ENCODE measurements around the gene CAPN5. TPM values are rescaled to one million over a fixed set of nuclear protein-coding genes. Genes with fewer than 3 reads are reported as not detected.

The CAPN5 gene
- total and polyA plus RNA-seq, 2 experiments from 2014 or later = 18.3 to 22.4 TPM

DNA sequence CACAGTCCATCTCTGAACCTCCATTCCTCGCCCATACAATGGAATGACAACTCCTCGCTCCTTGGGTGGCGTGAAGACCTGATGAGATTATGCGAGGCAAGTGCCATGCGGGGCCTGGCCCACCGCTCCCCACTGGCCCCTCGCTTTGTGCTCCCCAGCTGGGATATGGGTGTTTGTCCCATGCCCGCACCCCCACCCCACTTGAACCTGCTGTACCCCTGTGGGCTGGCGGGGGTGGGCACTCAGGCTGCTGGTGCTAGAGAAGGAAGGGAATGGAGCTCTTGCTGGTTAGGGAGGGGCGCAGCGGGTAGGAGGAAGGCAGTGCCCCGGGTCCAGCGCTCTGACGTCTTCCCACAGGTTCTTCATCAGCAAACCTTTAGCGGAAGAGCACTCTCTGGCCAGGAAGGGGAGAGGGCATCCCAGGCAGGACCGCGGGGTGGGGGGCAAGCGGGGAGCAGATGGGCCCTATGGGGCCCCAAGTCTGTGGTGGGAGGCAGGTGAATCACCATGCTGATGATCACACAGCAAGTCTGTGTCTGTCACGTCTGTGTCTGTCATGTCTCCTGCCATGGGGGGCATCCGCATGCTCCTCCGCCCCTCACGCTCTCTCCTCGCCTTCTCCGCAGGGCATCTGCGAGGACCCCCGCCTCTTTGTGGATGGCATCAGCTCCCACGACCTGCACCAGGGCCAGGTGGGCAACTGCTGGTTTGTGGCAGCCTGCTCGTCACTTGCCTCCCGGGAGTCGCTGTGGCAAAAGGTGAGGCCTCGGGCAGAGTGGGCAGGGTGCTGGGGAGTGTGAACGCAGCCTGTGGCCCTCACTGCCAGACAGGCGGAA is 26.5 kb downstream of the CAPN5 start:
- Histone ChIP-seq H3K9ac (no peak overlapping the region), H2AFZ (no peak overlapping the region), H3K9me3 (ENCODE audit: low read depth) (no peaks in the 10 kb centered on the region), H3F3A (ENCODE audit: insufficient read depth) (no peaks in the 10 kb centered on the region), H3K9me2 (ENCODE audit: insufficient read depth) (no peaks in the 10 kb centered on the region), H3K4me2 (ENCODE audit: unreplicated experiment) (no peak overlapping the region), H3K27me3 (replicated peaks; ENCODE audit: insufficient read depth) (no peaks in the 10 kb centered on the region), H3K4me3 (no peak overlapping the region), H4K20me1 (ENCODE audit: insufficient read depth) (no peaks in the 10 kb centered on the region), H3K36me3 (ENCODE audit: low read depth) (no peaks in the 10 kb centered on the region), H3K27ac (no peak overlapping the region), H3K4me1 (ENCODE audit: insufficient read depth) (no peaks in the 10 kb centered on the region), H3K79me2 (ENCODE audit: insufficient read depth) (no peaks in the 10 kb centered on the region)
- TF ChIP-seq EZH2 (IDR thresholded peaks at IDR 0.05; ENCODE audit: insufficient read depth, poor library complexity, severe bottlenecking) (no peak), EZH2phosphoT487 (IDR thresholded peaks at IDR 0.05; ENCODE audit: insufficient read depth, low read depth) (no peak)
- in situ Hi-C loops (cut with MboI) = no loop called here
- DNase-seq = no peak
- 95 to 96% methylated on average over 25 to 33 of the region's 33 CpGs for WGBS, 2 experiments (ENCODE audit: low coverage in 1 of 2, low lambda C conversion rate in 2 of 2, missing lambda C conversion rate in 2 of 2)

DNA sequence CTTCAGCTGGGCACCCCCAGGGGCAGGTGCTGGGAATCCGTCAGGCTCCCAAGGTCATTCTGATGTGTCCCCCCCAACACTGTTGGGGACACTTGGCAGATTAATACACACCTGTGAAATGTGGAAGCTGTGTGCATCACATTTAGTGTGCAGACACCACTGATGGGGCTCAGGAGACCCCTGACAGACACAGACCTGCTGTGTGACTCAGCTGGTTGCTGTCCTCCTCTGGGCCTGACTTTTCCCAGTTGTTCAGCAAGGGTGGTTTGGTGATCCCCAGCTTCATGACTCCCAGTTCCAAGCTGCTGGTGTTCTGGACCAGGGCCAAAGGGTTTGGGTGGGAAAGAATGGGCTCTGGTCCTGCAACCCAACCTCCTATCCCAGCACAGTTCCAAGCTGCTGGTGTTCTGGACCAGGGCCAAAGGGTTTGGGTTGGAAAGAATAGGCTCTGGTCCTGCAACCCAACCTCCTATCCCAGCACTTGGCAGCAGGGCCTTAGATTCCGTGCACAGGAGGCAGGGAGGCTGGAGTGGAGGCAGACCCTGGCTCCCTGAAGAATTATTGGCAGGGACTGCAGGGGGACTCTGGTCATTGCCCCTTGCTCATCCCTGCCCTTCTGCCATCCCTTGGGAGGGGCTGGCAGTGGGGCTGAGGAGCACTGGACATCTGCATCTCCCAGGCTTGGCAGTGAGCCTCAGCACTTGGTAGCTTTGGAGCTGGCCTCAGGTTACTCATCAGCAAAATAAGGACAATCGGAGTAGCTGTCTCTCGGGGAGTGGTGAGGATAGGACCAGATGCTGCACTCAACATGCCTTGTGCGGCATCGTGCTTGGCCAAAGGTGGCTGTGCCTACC is 27.4 kb downstream of the CAPN5 start:
- 82 to 88% methylated on average over 6 of the region's 6 CpGs for WGBS, 2 experiments (ENCODE audit: low coverage in 1 of 2, low lambda C conversion rate in 2 of 2, missing lambda C conversion rate in 2 of 2)
- Histone ChIP-seq H3K4me1 (ENCODE audit: insufficient read depth) (no peaks in the 10 kb centered on the region), H3K27ac (no peak overlapping the region), H2AFZ (no peak overlapping the region), H3K9me2 (ENCODE audit: insufficient read depth) (no peaks in the 10 kb centered on the region), H3F3A (ENCODE audit: insufficient read depth) (no peaks in the 10 kb centered on the region), H3K4me3 (no peak overlapping the region), H4K20me1 (ENCODE audit: insufficient read depth) (no peaks in the 10 kb centered on the region), H3K9me3 (ENCODE audit: low read depth) (no peaks in the 10 kb centered on the region), H3K27me3 (replicated peaks; ENCODE audit: insufficient read depth) (no peaks in the 10 kb centered on the region), H3K36me3 (ENCODE audit: low read depth) (no peaks in the 10 kb centered on the region), H3K79me2 (ENCODE audit: insufficient read depth) (no peaks in the 10 kb centered on the region), H3K4me2 (ENCODE audit: unreplicated experiment) (no peak overlapping the region), H3K9ac (no peak overlapping the region)
- DNase-seq = no peak
- in situ Hi-C loops (cut with MboI) = no loop called here
- TF ChIP-seq EZH2 (IDR thresholded peaks at IDR 0.05; ENCODE audit: insufficient read depth, poor library complexity, severe bottlenecking) (no peak), EZH2phosphoT487 (IDR thresholded peaks at IDR 0.05; ENCODE audit: insufficient read depth, low read depth) (no peak)

DNA sequence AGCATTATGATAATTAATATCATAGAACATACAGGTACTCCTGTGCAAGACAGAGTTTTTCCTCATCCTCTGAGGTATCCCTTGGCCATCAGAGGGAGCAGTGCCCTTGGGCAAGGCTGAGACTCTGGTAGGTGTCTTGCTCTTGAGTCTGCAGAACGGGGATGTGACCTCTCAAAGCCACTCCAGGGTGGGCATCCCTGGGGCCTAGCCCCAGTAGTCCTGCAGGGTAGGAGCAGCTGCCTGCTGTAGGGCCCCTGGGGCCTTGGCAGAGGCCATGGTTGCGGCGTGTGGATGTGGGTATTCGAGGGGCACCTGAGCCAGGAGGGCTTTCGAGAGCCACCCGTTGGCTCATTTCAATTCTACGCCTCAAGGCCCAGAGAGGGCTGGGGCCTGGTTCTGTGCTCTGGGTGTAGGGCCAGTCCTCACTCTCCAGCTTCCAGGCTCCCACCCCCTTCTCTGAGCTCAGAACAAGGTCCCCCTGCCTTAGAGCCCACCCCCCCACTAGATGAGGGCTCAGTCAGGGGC is 28.1 kb downstream of the CAPN5 start:
- WGBS, 2 experiments (ENCODE audit: low coverage in 1 of 2, low lambda C conversion rate in 2 of 2, missing lambda C conversion rate in 2 of 2) = 95 to 100% methylated on average over 4 to 7 of the region's 7 CpGs
- Histone ChIP-seq H3K4me3 (no peak overlapping the region), H3K79me2 (ENCODE audit: insufficient read depth) (no peaks in the 10 kb centered on the region), H3K36me3 (ENCODE audit: low read depth) (no peaks in the 10 kb centered on the region), H3K9me2 (ENCODE audit: insufficient read depth) (no peaks in the 10 kb centered on the region), H3K27ac (no peak overlapping the region), H3F3A (ENCODE audit: insufficient read depth) (no peaks in the 10 kb centered on the region), H2AFZ (no peak overlapping the region), H4K20me1 (ENCODE audit: insufficient read depth) (no peaks in the 10 kb centered on the region), H3K4me1 (ENCODE audit: insufficient read depth) (no peaks in the 10 kb centered on the region), H3K27me3 (replicated peaks; ENCODE audit: insufficient read depth) (no peaks in the 10 kb centered on the region), H3K4me2 (ENCODE audit: unreplicated experiment) (no peak overlapping the region), H3K9ac (no peak overlapping the region), H3K9me3 (ENCODE audit: low read depth) (no peaks in the 10 kb centered on the region)
- no peak for DNase-seq
- TF ChIP-seq EZH2 (IDR thresholded peaks at IDR 0.05; ENCODE audit: insufficient read depth, poor library complexity, severe bottlenecking) (no peak), EZH2phosphoT487 (IDR thresholded peaks at IDR 0.05; ENCODE audit: insufficient read depth, low read depth) (no peak)
- in situ Hi-C loops (cut with MboI) = no loop called here
